Mucosa of gallbladder (tissue), 1 donor: ENCODE measurements around the gene MAD1L1. TPM values are rescaled to one million over a fixed set of nuclear protein-coding genes. Genes with fewer than 3 reads are reported as not detected.
"Not testable (repeated sequence)": the region's sequence is repeated elsewhere in the genome, so short reads cannot be mapped to it uniquely, and the experiment has no call there.

Experiments used
- DNase-seq: peaks from one replicate; pipeline ENCODE4 v3.0.0-alpha.2; 2020; ENCODE audit warnings: low spot score
- total RNA-seq: library from RNA; stranded (reverse); gene quantifications from one replicate; pipeline ENCODE4 v1.2.1, GENCODE V29; 2021
- donor health status: DM: no; HTN: no; CAD: no.

Gene MAD1L1
- total RNA-seq, 1 donor from 2014 or later = 50.5 TPM

DNA sequence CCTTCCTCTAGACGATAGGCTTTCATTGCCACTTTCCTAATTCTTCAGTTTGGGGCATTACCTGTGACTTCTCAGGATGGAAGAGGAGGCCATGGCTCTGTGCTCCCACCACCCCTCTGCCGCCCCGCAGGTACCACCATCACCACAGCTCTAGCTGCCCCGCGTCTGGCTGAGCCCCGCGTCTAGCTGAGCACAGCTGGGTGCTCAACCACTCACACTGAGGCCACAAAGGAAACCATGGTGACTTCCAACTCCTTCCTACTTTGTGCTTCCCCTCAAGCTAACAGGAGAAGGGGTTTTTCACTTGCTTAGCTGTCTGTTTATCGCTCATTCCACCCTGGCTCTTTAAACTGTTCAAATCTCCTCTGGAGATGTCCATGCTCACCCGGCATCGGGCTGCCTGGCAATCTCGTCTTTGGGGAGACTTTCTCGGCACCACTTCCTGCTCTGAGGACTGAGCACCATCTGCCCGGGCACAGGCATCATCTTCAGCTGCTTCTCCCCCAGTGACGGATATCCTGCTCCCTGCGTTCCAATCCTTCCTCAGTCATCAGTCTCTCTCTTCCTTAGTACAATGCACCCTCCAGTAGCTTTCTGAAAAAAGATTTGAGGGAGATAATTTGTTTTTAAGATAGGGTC, 59.4 kb downstream of the MAD1L1 start:
- DNase-seq = no peak

DNA sequence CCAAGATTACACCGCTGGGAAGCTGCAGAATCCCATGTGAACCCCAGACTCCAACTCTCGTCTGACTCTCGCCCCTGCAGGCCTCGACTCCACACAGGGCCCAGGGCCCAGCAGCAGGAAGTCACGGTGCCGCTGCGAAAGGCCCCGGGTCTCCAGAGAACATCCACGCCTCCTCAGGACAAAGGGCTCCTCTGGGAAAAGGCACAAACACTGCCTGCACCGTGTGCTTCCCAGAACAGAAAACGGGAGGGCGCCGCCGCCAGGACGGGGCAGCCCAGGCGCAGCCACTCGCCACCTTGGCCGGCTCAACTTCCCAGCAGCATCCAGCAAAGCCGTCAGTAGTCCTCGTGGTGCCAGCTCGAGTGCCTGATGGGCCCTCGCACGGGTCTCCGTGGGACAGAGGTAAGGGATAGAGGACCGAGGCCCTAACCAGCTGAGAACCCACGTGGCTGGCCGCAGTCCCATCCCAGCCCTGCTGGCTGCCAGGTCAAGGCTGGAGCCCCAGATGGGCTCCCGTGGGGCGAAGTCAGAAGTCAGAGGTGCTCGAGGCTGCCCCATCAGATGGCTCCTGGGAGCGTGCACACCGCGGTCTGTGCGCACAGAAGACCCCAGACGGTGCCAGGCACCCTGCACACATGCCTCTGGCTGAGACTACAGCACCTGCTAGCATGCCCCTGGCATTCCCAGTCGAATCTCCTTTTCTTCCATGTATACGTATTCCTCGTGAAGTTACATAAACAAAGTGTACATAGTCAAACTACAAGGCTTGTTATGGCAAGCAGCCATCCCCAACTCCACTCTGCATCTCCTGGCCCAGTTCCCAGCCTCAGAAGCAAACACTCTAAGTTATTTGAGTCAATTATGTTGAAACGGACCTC, 60.2 kb downstream of the MAD1L1 start:
- no peak for DNase-seq

DNA sequence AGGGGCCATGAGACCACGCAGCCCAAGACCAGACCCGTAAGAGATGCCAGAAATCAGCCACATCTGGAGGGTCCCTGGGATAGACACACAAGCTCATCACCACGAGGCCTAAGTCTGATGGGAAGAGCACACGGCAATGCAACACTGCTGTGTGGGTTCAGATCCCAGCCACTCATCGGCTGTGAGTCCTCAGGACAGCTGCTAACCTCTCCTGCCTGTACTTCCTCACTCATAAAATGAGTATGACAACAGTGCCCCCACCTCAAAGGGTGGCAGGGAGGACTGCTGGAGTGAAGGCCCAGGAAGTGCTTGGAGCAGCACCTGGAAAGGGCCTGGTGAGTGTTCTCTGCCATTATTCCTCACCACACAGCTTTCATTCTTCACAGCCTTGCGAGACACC, 60.9 kb downstream of the MAD1L1 start:
- no peak for DNase-seq

DNA sequence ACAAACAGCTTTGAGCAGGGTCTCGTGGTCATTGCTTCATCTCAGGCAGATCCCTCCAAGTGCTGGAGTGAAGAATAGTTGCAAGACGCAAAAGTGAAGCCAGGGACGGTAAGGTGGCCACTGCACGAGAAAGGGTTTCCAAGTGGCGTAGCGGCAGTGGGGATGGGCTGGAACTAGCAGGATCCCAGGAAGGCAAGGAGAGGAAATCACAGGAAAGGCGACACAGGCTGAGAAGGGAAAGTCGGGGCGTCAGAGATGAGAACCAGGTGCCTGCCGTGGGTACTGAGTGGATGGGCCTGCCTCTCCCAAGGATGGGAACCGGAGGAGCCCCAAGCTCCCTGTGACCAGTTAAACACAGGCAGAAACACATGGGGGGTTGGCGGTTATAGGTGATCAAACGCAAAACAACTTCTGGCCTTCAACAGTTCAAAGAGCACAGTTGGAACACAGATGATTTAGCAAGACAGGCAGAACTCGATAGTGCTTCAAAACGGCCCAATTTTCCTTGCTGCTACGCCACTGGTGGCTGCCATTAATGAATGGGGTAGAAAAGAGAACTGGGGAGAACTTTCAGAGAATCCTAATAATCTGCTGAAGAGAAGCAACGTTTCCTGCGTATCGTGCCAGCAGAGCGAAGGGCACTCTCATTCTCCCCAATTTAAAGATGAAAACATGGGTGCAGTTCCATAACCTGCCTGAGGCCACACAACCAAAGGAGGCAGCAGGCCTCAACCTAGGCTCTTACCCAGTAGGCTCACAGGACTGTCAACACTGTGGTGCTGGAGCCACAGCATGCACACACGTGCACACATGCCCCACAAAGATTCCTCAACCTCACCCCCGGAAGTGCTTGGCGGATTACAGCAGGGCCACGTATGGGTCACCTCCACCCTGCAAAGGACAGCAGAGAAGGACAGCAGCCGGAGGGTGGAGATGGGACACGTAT, 61.9 kb downstream of the MAD1L1 start:
- DNase-seq = no peak

- no peak for DNase-seq
Observed at GRCh38 chr7:2169923-2170575, 62.7 kb downstream of the MAD1L1 start.

GRCh38 chr7:2168615-2169311, 64.0 kb downstream of the MAD1L1 start:
- no peak for DNase-seq

DNA sequence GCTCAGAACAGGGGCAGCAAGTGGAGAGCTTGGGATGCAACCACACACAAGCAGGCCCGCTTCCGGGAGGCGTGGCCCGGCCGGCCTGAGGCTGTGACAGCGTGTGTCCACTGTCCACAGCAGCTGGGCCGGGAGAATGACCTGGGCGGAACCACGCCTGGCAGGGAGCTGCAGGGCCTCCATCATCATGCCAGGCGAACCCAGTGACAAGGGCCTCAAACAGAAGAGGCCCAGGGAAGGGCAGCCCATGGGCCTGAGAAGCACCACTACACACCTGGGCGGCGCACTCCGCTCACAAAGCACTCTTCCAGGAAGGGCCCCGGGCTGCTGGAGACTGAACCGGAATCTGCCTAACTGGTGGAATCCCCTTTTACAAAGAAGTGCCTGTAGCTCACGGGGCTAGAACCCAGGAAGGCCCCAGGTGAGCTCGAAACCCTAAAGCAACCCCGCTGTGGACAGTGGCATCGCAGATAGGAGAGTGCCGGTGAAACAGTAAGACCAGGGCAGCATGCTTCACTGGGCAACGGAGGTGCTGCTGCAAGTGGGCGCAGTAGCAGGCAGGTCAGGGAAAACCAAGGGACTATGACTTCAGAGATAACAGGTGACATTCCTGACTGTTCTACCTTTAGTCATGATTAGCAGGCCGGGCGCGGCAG, 66.0 kb downstream of the MAD1L1 start:
- no peak for DNase-seq

GRCh38 chr7:2165610-2166594, 66.8 kb downstream of the MAD1L1 start:
- DNase-seq = no peak

DNA sequence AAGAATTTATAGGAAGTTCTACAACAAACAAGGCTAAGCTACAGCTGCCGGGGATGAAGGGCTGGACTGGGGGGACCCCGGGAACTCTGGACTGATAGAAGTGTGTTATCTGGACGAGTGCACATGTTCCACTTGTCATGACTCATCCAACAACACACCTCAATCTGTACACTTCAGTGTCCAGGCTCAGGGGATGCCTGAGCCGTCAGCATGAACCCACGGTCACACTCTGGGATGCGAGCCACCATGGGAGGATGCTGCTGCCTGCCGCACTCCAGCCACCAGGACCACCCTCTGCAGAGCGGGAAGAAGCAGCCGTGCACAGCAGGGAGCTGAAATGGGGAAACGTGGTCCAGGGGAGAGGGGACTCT, 67.5 kb downstream of the MAD1L1 start:
- no peak for DNase-seq

- DNase-seq = no peak
Observed at GRCh38 chr7:2164646-2165045, 68.1 kb downstream of the MAD1L1 start.

DNA sequence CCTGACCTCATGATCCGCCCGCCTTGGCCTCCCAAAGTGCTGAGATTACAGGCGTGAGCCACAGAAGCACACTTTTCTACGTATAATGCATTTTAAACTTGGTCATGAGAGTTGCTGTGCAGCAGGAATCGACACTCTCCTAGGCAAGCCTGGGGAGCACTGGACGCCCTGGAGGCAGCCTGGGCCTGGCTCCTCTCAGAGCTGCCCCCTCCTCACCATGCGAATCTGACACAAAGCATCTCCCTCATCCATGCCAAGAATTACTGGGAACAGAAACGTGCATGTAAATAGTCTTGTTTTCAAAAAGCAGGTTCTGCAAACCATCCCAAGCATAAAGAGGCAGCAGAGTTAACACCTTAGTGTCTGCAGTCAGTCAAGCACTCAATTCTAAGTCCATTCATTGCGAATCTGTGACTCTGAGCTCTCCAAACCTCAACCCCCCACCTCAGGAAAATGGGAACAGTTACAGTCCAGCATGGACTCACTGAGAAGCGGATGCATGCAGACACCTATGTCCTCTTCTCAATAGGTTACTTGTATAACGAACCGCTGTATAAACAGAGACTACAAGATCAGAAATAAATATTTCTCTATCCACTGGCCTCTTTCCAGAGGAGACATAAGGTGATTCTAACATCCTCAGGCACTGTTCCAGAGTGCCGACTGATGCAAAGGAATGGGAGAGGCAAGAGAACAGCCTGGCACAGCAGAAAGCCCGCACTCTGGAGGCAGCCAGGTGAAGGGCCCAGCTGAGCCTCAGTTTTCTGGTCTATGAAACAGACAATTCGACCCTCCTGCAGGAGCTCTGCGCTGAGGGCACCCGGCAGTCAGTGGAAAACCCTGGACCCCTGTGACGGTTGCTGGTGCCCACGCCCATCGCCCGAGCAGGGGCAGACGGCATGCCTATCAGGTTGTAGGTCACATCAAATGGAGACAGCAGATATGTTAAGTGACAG, 68.9 kb downstream of the MAD1L1 start:
- no peak for DNase-seq

GRCh38 chr7:2162959-2163358, 69.8 kb downstream of the MAD1L1 start:
- no peak for DNase-seq

- not testable (repeated sequence) for DNase-seq
Observed at GRCh38 chr7:2162004-2162902, 70.5 kb downstream of the MAD1L1 start.

- DNase-seq = no peak
Observed at GRCh38 chr7:2159176-2159520, 73.6 kb downstream of the MAD1L1 start.

- no peak for DNase-seq
Observed at GRCh38 chr7:2158331-2159175, 74.2 kb downstream of the MAD1L1 start.
